ENCODE data around the gene CTNNBL1. TPM values are rescaled to one million over a fixed set of nuclear protein-coding genes. Genes with fewer than 3 reads are reported as not detected.

CTNNBL1 gene
- total RNA-seq, 1 donor from 2014 or later: 32.8 TPM

DNA sequence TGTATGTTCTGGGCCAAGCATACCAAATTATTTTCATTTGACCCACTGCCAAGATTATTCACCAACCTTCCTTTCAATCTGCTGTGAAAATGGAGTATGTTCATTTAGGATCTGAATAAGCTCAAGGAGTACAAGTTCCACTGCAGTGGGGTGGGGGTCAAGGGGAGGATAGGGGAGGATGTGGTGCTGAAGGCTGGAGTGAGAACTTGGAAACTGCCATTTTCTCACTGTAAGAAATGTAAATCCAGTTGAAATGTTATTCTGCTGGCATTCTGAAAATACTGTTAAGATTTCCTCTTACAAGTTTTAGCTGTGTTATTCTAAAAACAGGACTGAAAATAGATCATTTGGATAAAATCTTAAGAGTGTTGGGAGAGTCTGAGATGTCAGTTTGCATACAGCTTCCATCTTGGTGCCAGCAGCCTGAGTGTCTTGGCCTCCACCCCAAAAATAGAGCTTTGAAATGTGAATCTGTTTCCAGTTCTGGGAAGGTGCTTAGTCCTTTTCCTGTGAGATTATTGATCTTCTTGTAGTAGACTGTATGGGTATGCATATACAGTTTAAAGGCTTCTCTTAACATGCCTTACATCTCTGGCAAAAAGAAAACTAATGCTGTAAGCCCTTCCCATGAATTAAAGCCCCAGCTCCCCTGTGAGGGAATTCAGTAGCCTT, 84.3 kb downstream of the CTNNBL1 start:
- no peak for DNase-seq

DNA sequence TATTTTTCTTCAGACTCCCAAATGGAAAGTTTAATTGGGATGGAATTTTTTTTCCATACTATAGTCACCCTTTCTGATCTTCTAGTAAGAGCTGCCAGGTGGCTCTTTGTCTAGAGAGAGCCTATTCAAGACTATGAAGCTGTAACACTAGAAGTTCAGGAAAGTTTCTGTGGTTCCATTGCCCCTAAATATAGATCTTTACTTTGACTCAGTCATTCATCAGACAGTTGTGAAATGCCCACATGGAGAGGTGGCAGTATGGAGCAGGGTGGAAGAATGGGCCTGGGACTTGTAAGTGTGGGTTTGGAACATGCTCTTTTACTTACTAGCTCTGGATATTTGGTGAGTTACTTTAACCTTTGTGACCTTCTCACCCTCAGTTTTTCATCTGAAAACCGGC, 87.8 kb downstream of the CTNNBL1 start:
- DNase-seq: no peak

DNA sequence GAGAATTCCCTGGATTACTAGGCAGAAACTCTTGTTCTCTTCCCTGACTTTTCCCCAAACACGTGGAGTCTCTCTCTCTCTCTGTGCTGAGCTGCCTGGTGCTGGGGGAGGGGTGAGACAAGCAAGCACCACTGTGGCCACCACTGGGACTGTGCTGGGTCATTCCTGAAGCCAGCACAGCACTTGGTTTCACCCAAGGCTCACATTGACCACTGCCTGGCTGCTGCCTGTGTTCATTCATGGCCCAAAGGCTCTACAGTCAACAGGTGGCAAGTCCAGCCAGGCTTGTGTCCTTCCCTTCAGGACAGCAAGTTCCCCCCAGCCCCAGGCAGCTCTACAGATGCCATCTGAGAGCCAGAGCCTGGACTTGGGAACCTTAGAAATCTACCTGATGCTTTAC, 92.2 kb downstream of the CTNNBL1 start:
- no peak for DNase-seq

DNA sequence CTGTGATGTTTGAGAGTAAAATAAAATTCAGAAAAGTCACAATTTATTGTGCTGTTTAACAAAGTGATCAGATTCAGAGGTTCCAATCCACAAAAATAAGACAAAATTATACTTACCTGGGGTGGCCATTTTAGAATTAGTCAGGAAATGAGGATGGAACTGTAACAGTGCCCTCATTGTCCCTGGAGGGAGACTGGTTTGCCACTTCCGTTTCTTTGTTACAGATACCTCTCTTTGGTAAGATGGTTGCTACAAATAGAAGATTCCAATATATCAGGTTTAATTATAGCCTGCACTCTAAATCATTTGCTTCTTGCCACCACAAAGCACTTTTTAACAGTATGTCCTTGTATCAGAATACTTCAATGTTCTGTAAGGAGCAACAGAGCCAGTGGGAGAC, 95.6 kb downstream of the CTNNBL1 start:
- no peak for DNase-seq

DNA sequence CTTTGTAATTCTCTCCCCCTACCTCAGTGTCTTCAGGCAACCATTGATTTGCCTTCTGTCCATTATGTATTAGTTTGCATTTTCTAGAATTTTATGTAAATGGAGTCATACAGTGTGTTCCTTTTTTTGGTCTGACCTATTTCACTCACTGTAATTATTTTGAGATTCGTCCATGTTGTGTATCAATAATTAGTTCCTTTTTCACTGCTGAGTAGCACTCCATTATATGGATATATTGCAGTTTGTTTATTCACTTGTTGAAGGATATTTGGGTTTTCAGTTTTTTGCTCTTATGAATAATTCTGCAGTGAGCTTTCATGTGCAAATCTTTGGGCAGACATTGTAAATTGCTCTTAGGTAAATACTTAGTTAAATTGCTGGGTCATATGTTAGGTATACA, 97.1 kb downstream of the CTNNBL1 start:
- no peak for DNase-seq

DNA sequence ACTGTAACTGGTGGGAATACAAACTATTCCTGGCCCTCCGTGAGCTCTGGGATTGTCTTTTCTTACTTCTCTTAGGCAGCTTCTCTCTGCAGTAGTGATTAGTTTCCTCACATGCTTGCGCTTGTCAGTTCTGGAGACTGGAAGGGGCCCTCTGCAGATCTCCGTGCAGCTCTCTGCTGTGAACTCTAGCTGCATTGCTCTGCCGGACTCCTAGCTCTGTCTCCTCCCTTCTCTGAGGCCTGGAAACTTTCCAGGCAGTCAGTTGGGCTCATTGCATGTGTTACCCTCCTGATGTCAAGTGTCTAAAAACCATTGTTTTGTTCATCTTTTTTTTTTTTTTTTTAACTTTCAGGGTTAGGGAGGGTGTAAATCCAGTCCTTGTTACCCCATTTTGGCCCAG, 102.3 kb downstream of the CTNNBL1 start:
- DNase-seq: no peak

DNA sequence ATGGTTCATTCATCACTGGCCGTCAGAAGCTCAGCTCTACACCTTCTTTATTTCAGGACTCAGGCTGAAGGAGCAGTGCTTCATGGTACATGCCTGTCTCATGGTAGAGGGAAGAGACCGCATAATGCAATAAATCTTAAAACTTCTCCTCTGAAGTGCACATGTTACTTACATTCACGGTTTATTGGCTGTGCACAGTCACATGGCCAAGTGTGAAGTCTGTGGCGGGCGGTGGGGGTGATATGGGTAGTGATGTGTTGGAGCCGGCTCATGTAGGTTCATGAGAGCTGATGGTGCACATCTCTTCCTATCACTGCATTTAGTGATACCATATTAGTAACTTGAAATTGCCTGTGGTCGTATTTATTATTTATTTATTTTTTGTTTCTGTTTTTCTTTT, 102.9 kb downstream of the CTNNBL1 start:
- no peak for DNase-seq

DNA sequence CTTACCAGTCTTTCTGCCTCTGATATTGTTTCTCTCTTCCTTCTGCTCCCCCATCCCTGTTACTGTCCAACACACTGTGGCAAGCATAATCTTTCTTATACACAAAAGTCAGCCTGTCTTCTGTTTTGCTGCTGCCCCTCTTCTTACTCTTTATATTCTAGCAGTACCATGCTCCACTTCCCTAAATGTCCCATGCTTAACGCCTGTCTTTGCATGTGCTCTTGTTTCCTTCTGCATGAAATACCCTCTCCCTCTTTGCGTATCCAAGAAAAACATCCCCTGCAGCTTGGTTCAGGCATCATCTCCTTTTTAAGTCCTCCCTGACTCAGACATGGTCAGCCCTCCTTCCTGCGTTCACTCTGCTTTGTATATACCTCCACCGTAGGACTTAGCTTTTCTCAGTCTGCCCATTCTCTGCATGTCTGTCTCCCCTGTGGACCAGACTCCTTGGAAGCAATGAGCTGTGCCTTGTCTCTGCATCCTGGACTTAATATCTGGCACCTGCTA, 103.9 kb downstream of the CTNNBL1 start:
- no peak for DNase-seq

DNA sequence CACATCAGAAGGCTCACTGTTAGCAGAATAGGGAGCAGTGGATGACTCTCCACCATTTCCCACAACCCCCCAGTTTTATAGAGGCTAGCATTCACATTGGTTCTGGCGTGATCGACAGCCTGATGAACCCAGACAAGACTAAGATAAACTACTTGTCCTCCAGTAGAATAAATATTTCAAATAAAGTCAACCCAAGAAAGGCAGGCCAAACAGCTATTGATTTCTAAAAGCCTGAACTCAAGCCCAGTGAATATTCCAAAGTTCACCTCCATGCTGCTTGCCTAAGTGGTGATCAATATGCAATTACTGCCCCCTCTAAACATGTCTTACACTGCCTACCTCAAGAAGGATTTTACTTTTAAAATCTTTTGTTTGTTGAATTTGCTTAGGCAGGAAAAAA, 104.5 kb downstream of the CTNNBL1 start:
- no peak for DNase-seq

DNA sequence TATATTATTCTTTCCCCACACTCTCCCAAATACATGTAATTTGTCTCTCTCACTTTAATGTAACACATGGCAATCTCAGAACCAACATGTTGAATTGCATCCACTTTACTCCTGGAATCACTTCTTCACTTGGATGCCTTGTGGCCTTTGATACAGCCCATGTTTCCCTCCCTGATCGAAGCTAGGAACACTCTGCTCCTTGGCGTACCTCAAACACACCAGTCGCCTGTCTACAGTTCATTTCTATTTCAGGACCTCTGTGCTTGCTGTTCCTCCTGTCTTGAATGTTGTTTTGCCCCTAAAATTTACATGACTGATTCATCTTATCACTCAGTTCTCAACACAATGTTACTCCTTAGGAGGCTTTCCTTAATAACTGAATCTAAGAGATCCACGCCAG, 106.8 kb downstream of the CTNNBL1 start:
- DNase-seq: no peak

DNA sequence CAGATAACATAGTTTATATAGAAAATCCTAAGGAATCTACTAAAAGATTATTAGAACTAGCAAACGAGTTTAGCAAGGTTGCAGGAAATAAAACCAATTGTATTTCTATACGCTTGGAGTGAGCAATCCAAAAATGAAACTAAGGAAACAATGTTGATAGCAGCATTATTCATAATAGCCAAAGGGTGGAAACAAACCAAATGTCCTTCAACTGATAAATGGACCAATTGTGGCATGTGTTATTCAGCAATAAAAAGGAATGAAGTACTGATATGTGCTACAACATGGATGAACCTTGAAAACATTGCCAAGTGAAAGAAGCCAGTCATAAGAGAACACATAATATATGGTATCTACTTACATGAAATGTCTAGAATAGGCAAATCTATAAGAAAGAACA, 108.1 kb downstream of the CTNNBL1 start:
- DNase-seq: peak; percentile 43

DNA sequence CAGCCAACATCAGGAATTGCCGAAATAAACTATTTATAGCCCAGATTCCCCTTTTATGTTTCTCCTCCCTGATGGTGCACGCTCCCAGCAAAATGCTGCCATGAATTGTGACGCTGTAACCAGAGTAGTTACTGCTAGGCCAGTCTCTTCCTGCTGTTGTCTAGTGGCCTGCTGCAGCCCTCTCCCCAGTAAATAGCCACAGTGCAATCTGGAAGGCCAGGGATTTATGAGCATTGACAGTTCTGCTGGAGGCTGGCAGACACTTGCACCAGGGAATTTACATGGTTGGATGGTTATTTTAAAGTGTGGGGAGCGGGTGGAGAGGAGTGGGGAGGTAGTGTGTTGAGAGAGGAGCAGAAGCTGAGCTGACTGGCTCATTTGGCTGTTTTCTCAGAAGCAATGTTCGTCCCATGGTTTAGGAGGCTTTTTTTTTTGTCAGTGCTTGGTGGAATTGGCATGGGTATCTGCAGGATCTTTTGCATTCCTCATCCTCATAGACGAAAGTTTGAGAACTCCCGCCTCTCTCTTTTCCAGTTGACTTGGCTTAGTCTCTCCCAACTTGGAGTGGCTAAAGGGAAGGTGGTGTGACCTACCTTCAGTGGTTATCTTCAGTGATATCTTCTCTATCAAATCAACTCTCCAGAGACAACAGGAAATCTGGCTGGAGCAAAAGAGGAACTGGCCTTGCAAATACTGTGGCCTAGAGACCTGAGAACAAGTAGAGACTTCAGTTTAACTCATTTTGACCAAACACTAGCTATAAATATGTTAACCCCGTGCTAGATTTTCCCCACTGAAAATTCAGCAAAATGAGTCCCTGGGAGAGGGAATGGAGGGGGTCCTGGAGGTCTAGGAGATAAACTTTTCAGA, 109.8 kb downstream of the CTNNBL1 start:
- DNase-seq: no peak

DNA sequence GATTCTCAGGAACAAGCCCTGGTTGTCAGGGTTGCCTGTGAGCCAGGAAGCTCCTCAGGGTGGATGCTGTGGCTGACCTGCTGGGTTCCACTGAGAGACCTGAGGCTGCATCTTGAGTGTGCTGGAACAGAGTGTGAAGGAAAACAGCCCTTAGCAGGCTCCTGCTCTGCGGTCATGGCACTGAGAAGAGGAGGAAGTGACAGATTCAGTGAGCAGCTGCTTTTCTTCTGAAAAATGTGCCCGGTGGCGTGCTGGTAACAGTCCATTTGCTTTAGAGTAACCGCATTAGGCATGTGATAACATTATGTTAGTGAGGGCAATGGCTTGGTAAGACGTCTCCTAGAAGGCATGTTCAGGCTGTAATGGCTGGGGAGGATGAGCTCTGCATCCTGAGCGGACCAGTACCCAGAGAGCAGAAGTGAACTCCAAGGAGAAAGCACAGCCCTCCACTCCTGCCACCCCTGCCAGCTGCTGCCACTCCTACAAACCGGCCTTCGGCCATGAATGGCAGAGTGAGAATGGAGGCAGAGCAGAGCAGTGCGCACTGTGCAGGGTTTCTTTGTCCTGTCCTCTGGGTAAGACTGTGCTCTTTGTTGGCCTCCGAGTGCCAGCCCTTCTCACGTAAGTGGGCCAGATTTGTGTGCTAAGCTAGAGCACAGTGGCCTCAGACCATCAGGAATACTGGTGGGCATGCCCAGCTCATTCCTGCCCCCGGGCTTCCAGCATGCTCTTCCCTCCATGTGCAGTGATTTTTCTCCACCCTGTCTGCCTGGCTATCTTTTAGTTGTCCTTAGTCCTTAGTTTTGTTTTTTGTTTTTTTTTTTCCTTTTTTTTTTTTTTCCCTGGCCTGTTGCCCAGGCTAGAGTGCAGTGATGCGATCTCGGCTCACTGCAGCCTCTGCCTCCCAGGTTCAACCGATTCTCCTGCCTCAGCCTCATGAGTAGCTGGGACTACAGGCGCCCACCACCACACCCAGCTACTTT, 111.0 kb downstream of the CTNNBL1 start:
- DNase-seq: no peak

DNA sequence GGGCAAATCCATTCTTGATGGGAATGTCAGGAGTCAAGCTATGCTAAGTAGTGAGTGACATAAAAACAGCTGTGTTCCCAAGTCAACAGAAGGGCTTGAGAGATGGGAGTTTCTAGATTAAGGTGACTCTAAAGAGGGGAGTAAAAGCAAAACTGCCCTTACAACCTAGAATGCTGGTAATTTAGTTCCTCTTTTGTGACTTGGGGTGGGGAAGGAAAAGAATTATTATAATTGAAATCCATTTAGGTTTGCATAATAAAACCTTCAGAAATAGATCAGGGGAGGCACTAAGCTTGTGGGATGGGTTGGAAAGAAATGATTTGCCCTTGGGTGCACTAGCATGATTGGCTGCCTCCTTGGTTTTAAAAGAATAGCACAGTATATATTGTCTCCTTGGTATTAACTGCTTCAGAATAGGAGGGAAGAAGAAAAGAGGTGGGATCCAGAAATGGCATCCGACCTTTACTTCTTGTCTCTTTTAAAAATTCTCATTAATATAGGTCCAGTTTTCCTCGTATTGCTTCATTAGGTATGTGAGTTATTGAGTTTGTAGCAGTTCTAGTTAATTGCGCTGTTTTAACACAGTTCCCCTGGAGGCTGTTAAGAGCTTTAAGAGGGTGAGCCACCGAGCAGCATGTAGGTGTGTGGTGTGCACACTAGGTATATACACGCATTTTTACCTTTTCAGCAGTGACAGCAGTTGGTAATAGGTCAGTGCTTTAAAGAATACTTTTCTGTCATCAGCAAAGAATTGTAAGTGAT, 113.8 kb downstream of the CTNNBL1 start:
- DNase-seq: no peak

DNA sequence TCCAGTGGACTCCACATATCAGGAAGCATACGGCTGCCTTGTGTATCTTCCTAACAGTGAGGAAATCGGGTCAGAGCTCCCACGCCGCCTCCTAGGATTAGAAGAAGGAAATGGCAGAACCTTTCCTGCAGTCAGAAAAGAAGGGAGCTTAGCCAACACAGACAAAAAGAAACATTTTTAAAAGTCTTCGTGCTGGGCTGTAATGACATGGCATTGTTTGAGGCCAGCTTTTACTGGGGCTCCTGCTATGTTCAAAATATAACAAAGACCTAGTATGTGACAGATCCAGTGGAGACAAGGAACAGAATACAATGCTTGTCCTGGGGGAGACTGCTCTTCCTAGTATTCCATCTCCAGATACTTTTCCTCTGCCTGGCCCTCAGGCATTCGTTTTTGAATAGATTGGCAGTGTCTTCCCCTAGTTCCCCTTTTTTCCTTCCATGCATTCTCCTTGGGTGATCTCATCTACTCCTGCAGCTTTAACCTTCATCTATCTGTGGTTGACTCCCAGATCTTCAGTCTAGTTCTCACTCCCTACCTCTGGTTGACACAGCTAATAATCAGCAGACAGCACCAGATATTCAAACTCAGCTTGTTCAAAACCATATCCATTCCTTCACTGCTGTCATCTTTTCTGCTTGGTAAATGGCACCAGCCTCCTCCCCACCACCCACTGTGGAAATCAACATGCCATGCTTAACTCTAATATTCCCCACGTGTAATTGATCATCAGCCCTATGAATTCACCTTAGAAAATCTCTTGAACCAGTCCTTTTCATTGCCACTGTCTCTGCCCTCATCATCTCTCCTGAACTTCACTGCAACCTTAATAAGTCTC, 114.6 kb downstream of the CTNNBL1 start:
- DNase-seq: peak; percentile 42

DNA sequence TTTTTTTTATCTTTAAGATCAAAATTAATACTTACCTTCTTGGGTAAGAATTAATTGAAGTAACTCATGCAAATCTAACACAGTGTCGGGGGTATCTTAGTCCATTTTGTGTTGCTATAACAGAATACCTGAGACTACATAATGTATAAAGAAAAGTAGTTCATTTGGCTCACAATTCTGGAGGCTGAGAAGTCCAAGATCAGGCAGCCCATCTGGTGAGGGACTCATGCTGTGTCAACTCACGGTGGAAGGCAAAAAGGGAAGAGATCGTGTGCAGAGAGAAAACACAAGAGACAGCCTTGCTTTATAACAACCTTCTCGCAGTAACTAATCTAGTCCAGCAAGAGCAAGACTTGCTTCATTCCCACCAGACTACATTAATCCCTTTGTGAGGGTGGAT, 116.2 kb downstream of the CTNNBL1 start:
- no peak for DNase-seq

DNA sequence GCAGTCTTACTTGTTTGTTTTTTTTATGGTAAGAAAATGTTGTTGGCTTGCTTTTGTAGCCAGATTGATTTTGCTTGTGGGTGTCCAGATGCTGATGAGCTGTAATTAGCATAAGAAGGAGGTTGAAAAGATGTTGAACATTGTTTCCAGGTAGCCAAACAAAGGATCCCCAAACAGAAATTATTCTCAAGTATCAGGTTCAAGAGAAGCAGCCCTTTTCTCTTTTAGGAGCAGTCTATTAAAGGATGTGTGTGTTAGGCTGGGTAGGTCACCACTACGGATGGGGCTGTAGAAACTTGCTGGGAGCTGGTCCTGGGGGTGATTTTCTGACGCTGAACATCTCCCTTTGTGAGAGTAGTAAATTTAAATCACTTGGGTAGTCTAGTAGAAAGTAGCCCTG, 122.2 kb downstream of the CTNNBL1 start:
- no peak for DNase-seq

DNA sequence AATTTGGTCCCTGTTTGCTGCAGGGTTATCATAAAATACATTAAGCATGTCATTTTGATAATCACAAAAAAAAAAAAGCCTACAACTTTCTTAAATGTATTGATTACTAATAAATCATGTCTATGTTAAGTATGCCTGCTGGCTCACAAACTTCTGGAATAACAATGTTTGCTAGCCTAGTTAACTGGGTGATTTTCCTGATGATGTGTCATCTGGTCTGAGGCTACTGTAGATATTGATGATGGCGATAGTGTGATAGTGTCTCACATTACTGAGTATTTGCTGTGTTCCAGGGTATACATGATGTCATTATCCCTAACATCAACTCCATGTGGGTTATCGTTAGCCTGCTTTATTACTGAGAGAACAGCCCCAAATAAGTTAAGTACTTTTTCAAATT, 122.9 kb downstream of the CTNNBL1 start:
- no peak for DNase-seq

DNA sequence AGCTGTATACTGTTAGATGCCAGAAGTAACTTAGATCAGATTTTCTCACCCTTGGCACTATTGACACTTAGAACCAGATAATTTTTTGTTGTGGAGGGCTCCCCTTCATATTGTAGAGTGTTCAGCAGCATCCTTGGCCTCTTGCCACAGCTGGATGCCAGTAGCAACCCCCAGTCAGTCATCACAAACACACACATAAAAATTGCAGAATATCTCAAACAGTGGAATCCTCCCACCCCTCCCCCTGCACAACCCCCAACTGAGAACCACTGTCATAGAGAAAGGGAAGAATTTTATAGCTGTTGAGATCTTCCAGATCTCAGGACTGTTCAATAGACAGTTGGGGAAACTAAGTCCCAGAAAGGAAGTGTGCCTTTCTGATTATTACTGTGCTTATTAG, 127.9 kb downstream of the CTNNBL1 start:
- no peak for DNase-seq

DNA sequence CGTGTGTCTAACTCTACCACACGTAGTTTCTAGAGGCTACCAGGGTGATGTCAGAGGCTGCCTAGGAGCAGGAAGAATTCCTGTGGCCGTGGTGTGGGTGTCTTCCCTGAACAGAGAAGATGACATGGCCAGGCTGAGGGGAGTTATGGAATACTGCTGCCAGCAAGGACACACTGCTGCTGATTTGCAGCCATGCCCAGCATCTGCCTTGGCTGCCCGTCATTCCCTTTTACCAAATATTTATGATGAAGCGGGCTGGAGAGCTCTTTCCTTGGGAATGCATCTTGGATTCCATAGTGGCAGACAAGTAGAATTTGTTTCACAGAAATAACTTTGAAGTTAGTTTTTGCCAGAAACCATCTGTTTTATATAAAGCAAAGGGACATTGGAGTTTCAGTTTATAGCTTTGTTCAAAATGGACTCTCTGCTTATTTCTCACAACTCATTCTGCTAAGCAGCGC, 128.3 kb downstream of the CTNNBL1 start:
- no peak for DNase-seq

Data from dermis blood vessel endothelial cell (primary cell).